MM.1S (cell line): ENCODE results near the gene PGAP1.

Experiments used
- DNase-seq: peaks from one replicate; pipeline ENCODE4 v3.0.0-alpha.2; 2015
- H2AFZ ChIP-seq: fragments of 300-600 bp; sonication (generic); 2 replicates; pipeline ENCODE4 v1.6.0; 2016; ENCODE audit warnings: antibody characterized with exemption, low read length
- H3F3A ChIP-seq: fragments of 300-600 bp; sonication (generic); 2 replicates; pipeline ENCODE4 v1.6.1; 2016; ENCODE audit warnings: mild to moderate bottlenecking, antibody characterized with exemption, low read length, moderate library complexity, mixed read lengths; ENCODE audit not compliant: insufficient read depth
- H3K27ac ChIP-seq: fragments of 300-600 bp; sonication (generic); 2 replicates; pipeline ENCODE4 v1.5.1; 2016; ENCODE audit warnings: mild to moderate bottlenecking, low read length
- H3K27me3 ChIP-seq: fragments of 300-600 bp; sonication (generic); replicated peaks from 2 replicates; pipeline ENCODE4 v1.6.0; 2016; ENCODE audit warnings: low read length; ENCODE audit not compliant: insufficient read depth
- H3K36me3 ChIP-seq: fragments of 300-600 bp; sonication (generic); replicated peaks from 2 replicates; pipeline ENCODE4 v1.6.1; 2016; ENCODE audit warnings: mild to moderate bottlenecking, low read length, mixed read lengths; ENCODE audit not compliant: insufficient read depth
- H3K4me1 ChIP-seq: fragments of 300-600 bp; sonication (generic); 2 replicates; pipeline ENCODE4 v1.6.1; 2016; ENCODE audit warnings: low read length, mixed read lengths
- H3K4me2 ChIP-seq: fragments of 300-600 bp; sonication (generic); 2 replicates; pipeline ENCODE4 v1.6.0; 2016; ENCODE audit warnings: low read depth, low read length
- H3K4me3 ChIP-seq: fragments of 300-600 bp; sonication (generic); 2 replicates; pipeline ENCODE4 v1.5.1; 2016; ENCODE audit warnings: low read length, mixed read lengths
- H3K79me2 ChIP-seq: fragments of 300-600 bp; sonication (generic); 2 replicates; pipeline ENCODE4 v1.6.1; 2016; ENCODE audit warnings: mixed run types, low read length, mixed read lengths
- H3K9ac ChIP-seq: fragments of 300-600 bp; sonication (generic); 2 replicates; pipeline ENCODE4 v1.6.1; 2016; ENCODE audit warnings: low read length, mixed read lengths
- H3K9me2 ChIP-seq: fragments of 300-600 bp; sonication (generic); replicated peaks from 2 replicates; pipeline ENCODE4 v1.6.1; 2016; ENCODE audit warnings: mild to moderate bottlenecking, low read length, mixed read lengths; ENCODE audit not compliant: insufficient read depth
- H3K9me3 ChIP-seq: fragments of 300-600 bp; sonication (generic); replicated peaks from 2 replicates; pipeline ENCODE4 v1.6.1; 2016; ENCODE audit warnings: mild to moderate bottlenecking, low read length, mixed read lengths; ENCODE audit not compliant: insufficient read depth
- H4K20me1 ChIP-seq: fragments of 300-600 bp; sonication (generic); 2 replicates; pipeline ENCODE4 v1.6.1; 2016; ENCODE audit warnings: mild to moderate bottlenecking, low read length, moderate library complexity, mixed read lengths; ENCODE audit not compliant: insufficient read depth
- CTCF ChIP-seq: fragments of 300-600 bp; sonication (generic); IDR thresholded peaks from 2 replicates; pipeline ENCODE4 v1.5.1; 2016; ENCODE audit warnings: antibody characterized with exemption, low read length, mixed read lengths
- EZH2 ChIP-seq: fragments of 300-600 bp; sonication (generic); optimal IDR thresholded peaks from 2 replicates; pipeline ENCODE3; 2017; ENCODE audit warnings: low read depth, mild to moderate bottlenecking, antibody characterized with exemption, low read length, mixed read lengths
- EZH2phosphoT487 ChIP-seq: fragments of 300-600 bp; sonication (generic); IDR thresholded peaks from 2 replicates; pipeline ENCODE4 v1.6.1; 2018; ENCODE audit warnings: antibody characterized with exemption, low read length

Gene PGAP1

GRCh38 chr2:196823750-196824522 is 102.6 kb downstream of the PGAP1 start:
- no peak overlapping the region for H3K27ac ChIP-seq
- no peak for DNase-seq
- no peaks in the 10 kb centered on the region for H3K36me3 ChIP-seq
- no peak overlapping the region for H2AFZ ChIP-seq
- no peaks in the 10 kb centered on the region for H3K9me2 ChIP-seq
- no peaks in the 10 kb centered on the region for H3K27me3 ChIP-seq
- H3K4me3 ChIP-seq, result no peak overlapping the region
- no peaks in the 10 kb centered on the region for H3F3A ChIP-seq
- no peaks in the 10 kb centered on the region for H3K4me1 ChIP-seq
- H3K79me2 ChIP-seq, result no peaks in the 10 kb centered on the region
- TF ChIP-seq EZH2, result no peak
- TF ChIP-seq EZH2phosphoT487, result no peak
- no peak for TF ChIP-seq CTCF
- H3K9ac ChIP-seq, result no peak overlapping the region
- no peak overlapping the region for H3K4me2 ChIP-seq
- H3K9me3 ChIP-seq, result no peaks in the 10 kb centered on the region
- no peaks in the 10 kb centered on the region for H4K20me1 ChIP-seq

- no peak overlapping the region for H3K9ac ChIP-seq
- H3K27me3 ChIP-seq, result no peaks in the 10 kb centered on the region
- H4K20me1 ChIP-seq, result no peaks in the 10 kb centered on the region
- no peak overlapping the region for H3K27ac ChIP-seq
- no peaks in the 10 kb centered on the region for H3K36me3 ChIP-seq
- DNase-seq, result no peak
- H3K4me2 ChIP-seq, result no peak overlapping the region
- no peak overlapping the region for H3K4me3 ChIP-seq
- no peaks in the 10 kb centered on the region for H3K9me2 ChIP-seq
- no peaks in the 10 kb centered on the region for H3K9me3 ChIP-seq
- no peaks in the 10 kb centered on the region for H3K79me2 ChIP-seq
- H2AFZ ChIP-seq, result no peak overlapping the region
- H3F3A ChIP-seq, result no peaks in the 10 kb centered on the region
- TF ChIP-seq CTCF (no peak), EZH2phosphoT487 (no peak), EZH2 (no peak)
- H3K4me1 ChIP-seq, result no peaks in the 10 kb centered on the region
These were observed 105.3 kb downstream of the PGAP1 start for GRCh38 chr2:196821195-196821594.

GRCh38 chr2:196809260-196809659 is 117.2 kb downstream of the PGAP1 start, which contains the start of gene C2orf66:
Gene C2orf66 (minus strand): TSS chr2:196809355. CDS start chr2:196809336, 19 bp downstream.
- no peak within 1 kb of the TSS for H3K4me3 ChIP-seq

More at GRCh38 chr2:196809260-196809659, 117.2 kb downstream of the PGAP1 start, which contains the start of gene C2orf66:
- Histone ChIP-seq H3K27me3 (no peaks in the 10 kb centered on the region), H3K36me3 (no peaks in the 10 kb centered on the region), H2AFZ (no peak within 1 kb of the TSS), H4K20me1 (no peaks in the 10 kb centered on the region), H3K4me2 (no peak within 1 kb of the TSS), H3K27ac (no peak within 1 kb of the TSS), H3K9me2 (no peaks in the 10 kb centered on the region), H3F3A (no peaks in the 10 kb centered on the region), H3K79me2 (no peaks in the 10 kb centered on the region), H3K9me3 (no peaks in the 10 kb centered on the region), H3K4me1 (0 out of 2 replicates have a peak, but pooled peaks cover 3% of the 10 kb centered on the region), H3K9ac (no peak within 1 kb of the TSS)
- DNase-seq, result no peak
- TF ChIP-seq CTCF, result no peak
- no peak for TF ChIP-seq EZH2phosphoT487
- no peak for TF ChIP-seq EZH2
